ACHN (cell line): ENCODE data around the gene CTNNA3.

Experiments used
- DNase-seq: peaks from one replicate; pipeline ENCODE4 v3.0.0-alpha.2; 2015
- in situ Hi-C: cut with HindIII; loops from 2 replicates; pipeline ENCODE4 v1.10.0; 2017; ENCODE audit warnings: low sequenced_read_pairs, low pct_ligation_motif_present, low pct_unique_long_range_greater_than_20kb

The CTNNA3 gene

DNA sequence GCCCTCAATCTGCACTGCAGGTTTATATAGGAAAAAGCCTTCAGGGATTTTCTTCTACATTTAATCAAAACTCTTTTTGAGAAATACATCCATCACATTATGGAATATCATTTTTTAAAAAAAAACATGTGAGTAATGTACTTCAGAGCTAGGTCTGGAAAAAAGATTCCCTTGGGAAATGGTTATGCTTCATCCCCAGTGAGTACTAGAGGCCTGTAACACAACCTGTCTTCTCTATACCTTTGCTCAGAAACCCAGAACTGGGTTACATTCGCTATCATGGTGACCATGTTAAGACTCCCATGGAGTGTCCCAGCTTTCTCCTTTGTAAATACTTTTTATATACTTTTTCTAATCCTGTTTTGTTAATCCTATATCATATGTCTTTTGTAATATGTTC, 583.2 kb downstream of the CTNNA3 start:
- no peak for DNase-seq
- in situ Hi-C loops = no loop called here

DNA sequence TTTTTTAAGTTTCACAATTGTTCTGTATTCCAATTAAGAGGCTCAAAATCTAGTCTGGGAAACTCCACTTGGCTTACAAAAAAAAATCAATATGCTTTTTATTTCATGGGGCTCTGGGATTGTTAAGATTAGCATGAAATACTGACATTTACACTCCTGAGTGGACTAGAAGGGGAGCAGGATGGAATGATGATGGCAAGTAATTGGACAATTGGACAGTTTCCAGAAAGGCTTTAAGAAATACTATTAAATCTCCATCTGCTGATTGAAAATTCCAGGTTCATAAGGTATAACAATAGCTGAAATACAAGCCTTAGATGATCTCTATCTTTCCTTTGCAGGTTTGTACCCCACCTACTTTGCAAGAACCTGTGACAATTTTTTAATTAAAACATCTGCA, 585.7 kb downstream of the CTNNA3 start:
- in situ Hi-C loops = no loop called here
- no peak for DNase-seq

DNA sequence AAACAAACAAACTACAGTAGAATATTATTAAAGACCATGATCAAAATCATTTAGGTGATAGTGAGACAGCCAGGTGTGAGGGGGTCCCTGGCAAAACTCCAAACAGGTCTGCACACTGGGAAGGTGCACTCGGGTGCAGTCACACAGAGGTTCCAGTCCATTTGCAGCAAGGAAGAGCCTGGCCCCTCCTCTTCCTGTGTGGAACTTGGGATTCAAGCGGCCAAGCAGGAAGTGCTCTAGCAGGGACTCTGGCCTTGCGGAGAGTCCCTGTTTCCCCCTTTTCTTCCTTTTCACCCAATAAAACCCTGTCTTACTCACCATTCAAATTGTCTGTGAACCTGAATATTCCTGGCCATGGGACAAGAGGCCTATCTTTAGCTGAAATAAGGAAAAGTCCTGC, 588.3 kb downstream of the CTNNA3 start:
- in situ Hi-C loops = no loop called here

DNA sequence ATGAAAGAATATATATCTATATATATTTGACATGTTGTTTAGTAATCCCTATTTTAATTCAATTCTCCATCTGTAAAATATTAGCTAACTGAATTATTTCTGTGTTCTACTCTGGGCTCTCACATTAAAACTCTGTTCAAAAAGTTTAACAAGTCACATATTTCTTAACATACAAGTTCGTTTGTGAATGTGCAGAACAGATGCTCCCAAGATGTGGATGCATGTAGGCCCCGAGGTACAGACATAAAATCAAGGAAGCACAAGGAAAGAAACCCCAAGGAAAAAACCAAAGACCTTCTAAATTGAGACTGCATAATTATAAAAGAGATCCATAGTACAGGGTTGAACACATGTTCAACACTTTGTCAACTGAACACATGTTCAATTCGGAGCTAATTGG, 595.0 kb downstream of the CTNNA3 start:
- DNase-seq = no peak
- in situ Hi-C loops = no loop called here

More for the DNA sequence above, 588.3 kb downstream of the CTNNA3 start:
- no peak for DNase-seq

DNA sequence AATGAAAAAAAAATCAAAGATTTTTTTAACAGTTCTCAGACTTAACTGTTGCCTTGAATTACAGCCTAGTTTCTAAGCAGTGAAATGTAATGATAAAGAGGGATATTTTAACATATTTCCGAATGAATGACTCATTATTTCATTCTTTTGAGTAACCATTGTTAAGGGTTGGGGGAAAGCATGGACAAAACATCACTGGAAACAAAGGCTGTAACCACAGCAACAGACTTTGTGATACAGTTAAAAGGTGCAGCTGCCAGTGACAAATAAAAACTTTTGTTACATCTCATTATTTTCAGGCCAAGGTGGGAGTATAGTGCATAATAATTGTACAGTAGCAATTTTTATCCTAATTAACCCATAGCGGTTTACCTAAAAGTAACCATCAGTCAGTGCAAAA, 597.5 kb downstream of the CTNNA3 start:
- in situ Hi-C loops = no loop called here
- DNase-seq = no peak

DNA sequence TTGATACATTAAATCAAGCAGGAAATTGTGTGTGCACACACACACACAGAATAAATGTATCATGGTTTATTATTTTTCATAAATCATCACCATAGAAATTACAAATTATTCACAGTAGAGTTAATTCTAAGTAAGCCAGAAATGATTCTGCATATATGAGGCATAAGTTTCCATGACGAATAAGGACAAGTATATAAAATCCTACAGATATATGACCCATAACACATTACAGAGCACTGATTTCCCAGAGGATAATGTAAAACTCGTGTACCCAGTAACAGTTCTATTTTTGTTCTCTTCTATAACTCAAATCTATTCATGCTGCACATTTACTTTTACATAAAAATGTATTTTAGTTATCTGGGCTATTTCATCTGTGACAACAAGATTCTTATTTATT, 600.5 kb downstream of the CTNNA3 start:
- in situ Hi-C loops = no loop called here
- DNase-seq = no peak

DNA sequence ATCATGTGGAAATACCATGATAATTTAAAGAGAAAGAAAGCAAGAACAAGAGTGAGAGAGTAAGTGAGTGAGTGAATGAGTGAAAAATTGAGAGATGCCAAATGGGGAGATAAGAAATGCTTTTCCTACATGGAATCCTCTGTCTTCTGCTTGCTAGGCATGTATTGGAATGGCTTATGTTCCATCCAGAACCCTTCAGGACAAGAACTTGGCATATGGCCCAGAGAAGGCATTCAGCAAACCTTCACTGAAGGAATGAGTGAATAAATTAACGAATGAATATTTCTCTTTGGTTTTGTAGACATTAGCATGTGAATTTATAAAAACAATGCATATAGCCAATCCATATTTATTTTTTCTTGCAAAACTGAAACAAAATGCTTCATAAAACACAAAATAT, 608.0 kb downstream of the CTNNA3 start:
- in situ Hi-C loops = no loop called here
- DNase-seq = no peak

DNA sequence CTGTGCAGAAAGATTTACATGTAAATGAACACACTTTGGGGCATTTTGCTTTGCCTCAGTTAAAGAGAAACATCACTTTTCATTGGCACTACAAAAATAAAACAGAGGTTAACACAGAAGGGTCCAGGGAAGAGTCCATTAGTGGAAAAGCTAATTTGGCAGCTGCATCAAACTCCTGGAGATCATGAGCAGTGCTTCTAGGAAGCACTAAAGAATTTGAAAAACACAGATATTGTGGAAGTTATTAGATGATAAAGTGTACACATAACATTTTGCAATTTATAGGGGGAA, 608.9 kb downstream of the CTNNA3 start:
- in situ Hi-C loops = no loop called here
- no peak for DNase-seq

DNA sequence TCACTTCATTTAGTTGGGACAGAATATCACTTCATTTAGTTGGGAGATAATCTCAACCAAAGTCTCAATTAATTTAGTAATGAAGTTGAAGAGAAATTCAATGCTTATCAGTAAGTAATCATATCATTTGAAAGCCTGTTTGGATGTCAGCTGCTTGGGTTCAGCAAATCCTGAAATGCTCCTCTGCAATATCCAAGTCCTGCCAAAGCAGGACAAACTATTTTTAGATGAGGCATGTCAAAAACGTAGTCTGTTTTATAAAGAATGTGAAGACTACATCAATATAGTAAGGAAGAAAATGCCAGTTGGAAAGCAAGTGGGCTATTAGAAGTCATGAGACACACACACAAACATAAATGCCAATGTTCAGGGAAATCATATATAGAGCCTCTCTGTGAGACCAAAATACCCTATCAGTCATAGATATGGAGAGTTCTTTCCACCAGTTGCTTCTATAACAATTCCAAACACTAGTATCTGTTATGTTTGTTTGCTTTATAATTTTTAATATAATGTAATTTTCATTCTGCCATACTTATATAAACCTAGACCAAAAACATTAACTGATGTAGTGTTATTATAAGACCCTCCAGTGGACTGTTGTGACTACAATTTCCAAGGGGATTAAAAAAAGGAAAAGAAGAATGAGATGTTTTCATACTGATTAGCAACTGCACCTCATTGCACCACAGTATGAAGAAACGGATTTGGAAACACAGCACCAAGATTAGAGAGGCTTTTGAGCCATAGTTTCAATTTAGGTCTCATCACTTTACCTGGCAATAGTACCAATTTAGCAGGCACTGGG, 609.5 kb downstream of the CTNNA3 start:
- no peak for DNase-seq
- in situ Hi-C loops = no loop called here

DNA sequence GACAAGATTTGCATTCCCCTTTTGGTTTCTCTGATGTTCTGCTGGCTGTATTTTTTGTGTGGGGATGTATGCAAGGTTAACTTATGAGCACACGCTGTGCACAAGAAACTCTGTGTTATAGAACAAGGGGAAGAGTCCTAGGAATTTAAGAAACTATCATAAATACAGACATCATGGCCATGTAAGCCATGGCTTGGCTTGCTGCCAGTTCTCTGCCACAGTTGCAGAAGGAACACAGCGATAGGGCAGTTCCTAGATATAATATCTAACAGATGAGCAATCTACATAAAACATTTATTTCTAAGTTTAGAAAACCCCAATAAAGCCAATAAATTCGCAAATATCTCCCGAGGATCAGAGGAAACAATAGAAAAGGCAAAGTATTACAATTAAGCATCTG, 616.9 kb downstream of the CTNNA3 start:
- DNase-seq = no peak
- in situ Hi-C loops = no loop called here

DNA sequence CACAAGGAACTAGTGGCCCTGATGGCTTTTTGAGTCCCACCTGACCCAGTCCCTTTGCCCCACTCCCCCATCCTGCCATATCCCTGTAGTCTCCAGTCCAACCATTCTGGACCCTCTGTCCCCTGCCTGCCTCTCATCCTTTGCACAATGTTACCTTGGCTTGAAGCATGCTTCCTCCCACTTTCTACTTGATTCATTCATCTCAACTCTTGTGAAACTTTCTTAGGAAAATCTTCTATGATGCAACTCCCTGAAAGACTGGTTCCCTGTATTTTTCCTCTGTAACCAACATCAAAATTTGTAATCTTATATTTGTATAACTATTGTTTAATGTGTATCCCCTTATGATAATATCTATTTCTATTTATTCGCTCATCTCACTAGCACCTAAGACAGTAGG, 618.6 kb downstream of the CTNNA3 start:
- no peak for DNase-seq
- in situ Hi-C loops = no loop called here

DNA sequence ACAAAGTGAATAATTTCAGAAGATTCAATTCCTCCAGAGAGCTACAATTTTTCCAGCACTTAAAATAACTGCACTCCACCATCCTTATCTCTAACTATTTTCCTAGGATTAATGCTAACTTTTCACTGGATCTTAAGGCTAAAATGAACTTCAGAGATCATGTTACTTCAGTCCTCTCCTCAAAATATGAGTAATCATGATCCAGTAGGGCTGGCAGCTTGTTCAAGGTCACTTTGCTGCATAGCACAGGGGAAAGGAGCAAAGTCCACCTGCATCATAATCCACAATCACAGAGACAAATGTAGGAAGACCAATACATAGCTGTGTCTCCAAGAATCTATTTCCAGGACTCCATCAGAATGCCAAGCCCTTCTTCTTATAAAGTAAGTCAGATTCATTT, 619.9 kb downstream of the CTNNA3 start:
- no peak for DNase-seq
- in situ Hi-C loops = no loop called here

DNA sequence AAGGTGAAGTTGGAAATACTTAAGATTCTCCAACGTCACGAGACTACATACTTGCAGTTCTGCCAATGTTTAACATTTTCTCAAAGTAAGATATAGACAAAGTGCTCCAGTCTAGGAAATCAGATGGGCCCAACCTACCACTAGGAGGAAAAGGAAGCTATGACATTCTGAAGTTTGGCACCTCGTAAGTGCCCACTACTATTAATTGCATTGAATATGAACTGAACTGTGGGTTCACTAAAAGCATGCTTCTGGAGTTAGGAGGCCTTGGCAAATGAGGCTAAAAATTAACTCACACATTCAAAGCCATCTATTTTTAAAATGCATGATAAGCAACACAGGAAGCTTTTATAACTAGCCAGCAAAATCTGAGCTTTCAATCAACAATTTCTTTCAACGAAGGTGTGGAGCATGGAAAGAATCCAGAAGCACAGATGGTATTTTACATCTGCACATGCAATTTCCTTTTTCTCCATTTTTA, 620.5 kb downstream of the CTNNA3 start:
- no peak for DNase-seq
- in situ Hi-C loops = no loop called here

DNA sequence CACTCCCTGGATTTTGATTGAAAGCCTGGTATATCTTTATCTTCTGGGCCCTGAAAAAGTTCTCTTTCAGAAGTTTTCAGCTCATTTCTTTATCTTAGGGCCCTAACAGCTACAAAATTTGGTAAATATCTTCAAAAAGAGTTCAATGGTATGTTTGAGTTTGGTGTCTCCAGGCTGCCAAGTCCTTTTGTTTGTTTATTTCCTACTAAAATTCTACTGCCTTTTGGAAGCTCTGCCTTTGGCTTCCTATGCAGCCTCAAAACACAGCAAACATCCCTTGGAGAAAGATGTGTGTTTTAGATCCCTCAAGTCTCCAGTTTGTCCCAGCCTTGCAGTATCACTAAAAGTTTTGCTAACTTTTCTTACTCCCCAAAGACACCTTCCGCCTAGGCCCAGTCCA, 623.3 kb downstream of the CTNNA3 start:
- in situ Hi-C loops = no loop called here
- no peak for DNase-seq

DNA sequence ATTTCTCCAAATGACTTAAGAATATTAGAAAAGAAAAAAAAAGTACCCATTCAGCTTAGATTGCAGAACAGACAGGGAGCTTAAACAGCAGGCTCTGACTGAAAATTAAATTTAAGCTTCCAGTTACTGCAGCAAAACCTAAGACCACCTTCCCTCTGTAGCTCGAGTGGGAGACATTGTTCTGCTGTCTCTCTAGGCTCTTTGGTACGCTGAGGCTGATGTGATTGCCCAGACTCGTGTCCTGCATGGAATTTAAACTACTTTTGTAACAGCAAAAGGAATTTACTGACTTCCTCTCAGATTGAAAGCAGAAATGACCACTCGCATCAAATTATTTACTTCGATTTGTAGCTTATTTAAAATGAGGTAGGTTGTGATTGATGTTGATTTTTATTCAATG, 645.6 kb downstream of the CTNNA3 start:
- in situ Hi-C loops = no loop called here

DNA sequence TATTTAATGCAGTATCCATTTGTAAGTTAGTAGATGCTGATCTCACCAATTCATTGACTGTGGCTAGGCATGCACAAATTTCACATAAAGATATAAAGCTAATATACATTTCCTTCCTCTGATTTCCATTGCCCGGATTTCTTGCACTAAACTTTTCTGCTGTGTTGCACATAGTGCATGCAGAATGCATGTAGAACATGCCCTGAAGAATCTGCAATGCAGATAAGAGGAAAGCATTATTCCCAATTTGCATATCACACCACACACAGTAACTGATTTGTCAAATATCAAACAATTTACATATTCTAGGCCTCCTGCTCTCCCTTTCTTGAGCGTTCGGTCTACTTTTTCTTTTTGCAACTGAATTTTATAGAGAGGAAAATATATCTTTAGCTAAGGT, 646.0 kb downstream of the CTNNA3 start:
- DNase-seq = no peak
- in situ Hi-C loops = no loop called here

More for the DNA sequence above, 645.6 kb downstream of the CTNNA3 start:
- DNase-seq = no peak

DNA sequence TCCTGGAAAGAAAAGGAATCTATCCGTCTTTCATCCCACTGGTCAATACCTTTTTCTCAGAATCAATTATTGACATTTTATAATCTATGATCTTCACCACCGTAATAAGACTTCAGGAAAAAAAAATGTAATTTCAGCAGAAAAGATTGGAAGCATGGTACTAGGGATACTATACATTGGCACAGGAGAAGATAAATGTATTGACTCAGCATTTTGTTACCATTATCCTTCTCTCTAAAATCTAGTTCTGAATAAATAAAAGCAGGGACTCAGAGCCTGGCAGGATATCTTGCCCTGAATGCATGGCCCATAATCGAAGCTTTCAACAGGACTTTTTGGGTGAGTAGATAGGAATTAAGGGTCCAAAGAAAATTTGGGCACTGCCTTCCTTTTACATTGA, 649.5 kb downstream of the CTNNA3 start:
- no peak for DNase-seq
- in situ Hi-C loops = no loop called here

DNA sequence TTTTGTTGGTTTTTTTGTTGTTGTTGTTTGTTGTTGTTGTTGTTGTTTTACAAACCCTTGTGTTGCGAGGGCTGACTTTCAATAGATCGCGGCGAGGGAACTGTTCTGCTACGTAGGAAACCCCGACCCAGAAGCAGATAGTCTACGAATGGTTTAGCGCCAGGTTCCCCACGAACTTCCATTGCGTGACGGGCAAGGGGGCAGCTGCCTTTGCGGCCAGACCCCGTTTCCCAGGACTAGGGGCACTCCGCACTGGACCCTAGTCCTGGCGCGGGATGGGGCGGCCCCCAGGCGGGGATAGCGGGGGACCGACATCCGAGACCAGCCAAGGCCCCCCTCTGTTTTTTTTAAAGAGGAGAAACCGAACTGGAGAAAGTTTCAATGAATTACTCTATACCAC, 650.6 kb downstream of the CTNNA3 start:
- in situ Hi-C loops = no loop called here
- no peak for DNase-seq

DNA sequence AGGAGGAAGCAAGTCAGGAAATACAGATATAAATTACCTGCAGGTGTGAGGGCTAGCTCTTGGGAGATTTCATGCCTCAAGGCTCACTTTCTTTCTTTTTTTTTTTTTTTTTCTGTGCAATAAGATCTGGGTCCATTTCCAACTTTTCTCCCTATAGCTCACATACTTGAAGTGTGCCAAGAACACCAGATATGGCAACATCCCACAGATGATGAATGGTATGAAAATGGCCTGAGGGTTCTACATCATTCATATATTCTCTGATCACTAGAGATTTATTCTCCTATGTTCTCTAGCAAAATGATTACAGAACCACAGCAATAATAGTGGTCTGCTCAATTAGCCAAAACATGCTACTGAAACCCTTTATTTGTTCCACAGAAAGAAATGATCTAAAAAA, 653.0 kb downstream of the CTNNA3 start:
- in situ Hi-C loops = no loop called here
- DNase-seq = no peak

DNA sequence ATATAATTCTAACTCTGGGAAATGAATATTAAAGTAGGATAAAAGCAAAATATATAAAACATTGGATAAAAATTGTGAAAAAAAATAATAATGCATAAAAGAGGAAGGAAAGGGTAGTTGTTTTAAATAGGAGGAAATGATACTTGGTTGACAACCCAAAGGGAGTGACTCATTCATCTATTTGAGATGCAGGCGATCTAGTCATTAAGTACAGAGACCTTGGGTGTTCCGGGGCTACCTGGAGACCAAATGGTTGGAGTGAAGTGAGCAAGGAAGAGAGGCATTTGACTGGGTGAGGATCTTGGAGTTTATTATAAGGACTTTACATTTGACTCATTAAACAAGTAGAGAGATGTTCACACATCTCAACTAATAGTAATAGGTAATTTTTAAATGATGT, 659.2 kb downstream of the CTNNA3 start:
- no peak for DNase-seq
- in situ Hi-C loops = no loop called here

DNA sequence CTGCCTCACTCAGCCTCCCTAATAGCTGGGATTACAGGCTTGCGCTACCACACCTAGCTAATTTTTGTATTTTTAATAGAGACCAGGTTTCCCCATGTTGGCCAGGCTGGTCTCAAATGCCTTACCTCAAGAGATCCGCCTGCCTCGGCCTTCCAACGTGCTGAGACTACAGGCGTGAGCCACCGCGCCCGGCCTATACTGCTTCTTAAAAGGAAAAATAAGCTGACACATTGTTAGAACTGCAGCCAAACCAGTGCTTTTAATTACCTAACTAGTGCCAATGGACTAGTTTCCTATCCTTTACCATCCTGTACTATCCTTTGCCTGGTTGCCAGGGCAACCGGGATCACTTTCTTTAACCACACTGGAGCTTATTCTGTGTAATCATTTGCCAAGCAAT, 662.1 kb downstream of the CTNNA3 start:
- in situ Hi-C loops = no loop called here
- no peak for DNase-seq
